Stimulated activated CD8-positive, alpha-beta memory T cell treated with anti-CD3 and anti-CD28 coated beads, Interleukin-15, amount 100 ng/mL, for 24 hours (primary cell): Measurements from ENCODE around the gene NOD1.
"Not testable (repeated sequence)": the region's sequence is repeated elsewhere in the genome, so short reads cannot be mapped to it uniquely, and the experiment has no call there.

ENCODE experiments used
- DNase-seq: peaks from one replicate; pipeline ENCODE4 v3.0.0-alpha.2; 2020; ENCODE audit warnings: low read depth

Gene NOD1

GRCh38 chr7:30446266-30446665 is 32.3 kb downstream of the NOD1 start:
- no peak for DNase-seq

GRCh38 chr7:30445770-30446169 is 32.8 kb downstream of the NOD1 start:
- peak; percentile 6 for DNase-seq

- DNase-seq, result no peak
These were observed 40.6 kb downstream of the NOD1 start for GRCh38 chr7:30437823-30438574.

- no peak for DNase-seq
These were observed 42.1 kb downstream of the NOD1 start for GRCh38 chr7:30436518-30436917.

GRCh38 chr7:30436046-30436445 is 42.5 kb downstream of the NOD1 start:
- DNase-seq, result no peak

- DNase-seq, result no peak
These were observed 44.3 kb downstream of the NOD1 start for GRCh38 chr7:30434140-30434799.

GRCh38 chr7:30433506-30433905 is 45.1 kb downstream of the NOD1 start:
- no peak for DNase-seq

- no peak for DNase-seq
These were observed 45.5 kb downstream of the NOD1 start for GRCh38 chr7:30433082-30433481.

GRCh38 chr7:30430777-30431176 is 47.8 kb downstream of the NOD1 start:
- DNase-seq, result no peak

- no peak for DNase-seq
These were observed 48.3 kb downstream of the NOD1 start for GRCh38 chr7:30430276-30430675.

GRCh38 chr7:30429156-30429530 is 49.4 kb downstream of the NOD1 start:
- no peak for DNase-seq

GRCh38 chr7:30428246-30429155 is 50.1 kb downstream of the NOD1 start:
- no peak for DNase-seq

GRCh38 chr7:30427296-30428070 is 51.1 kb downstream of the NOD1 start:
- no peak for DNase-seq

- no peak for DNase-seq
These were observed 54.1 kb downstream of the NOD1 start for GRCh38 chr7:30424506-30424905.

- no peak for DNase-seq
These were observed 54.6 kb downstream of the NOD1 start for GRCh38 chr7:30423788-30424505.

- DNase-seq, result no peak
These were observed 55.7 kb downstream of the NOD1 start for GRCh38 chr7:30422922-30423321.

- DNase-seq, result no peak
These were observed 56.9 kb downstream of the NOD1 start for GRCh38 chr7:30421647-30422196.

GRCh38 chr7:30420662-30421061 is 57.9 kb downstream of the NOD1 start:
- no peak for DNase-seq

GRCh38 chr7:30420080-30420479 is 58.5 kb downstream of the NOD1 start:
- DNase-seq, result not testable (repeated sequence)

- no peak for DNase-seq
These were observed 64.7 kb downstream of the NOD1 start for GRCh38 chr7:30413864-30414263.
